Inflammatory macrophage treated with lipopolysaccharide for 4 hours (primary cell): ENCODE measurements around the gene FKTN.

Experiments
- DNase-seq: peaks from one replicate; pipeline ENCODE4 v3.0.0-alpha.2; 2020

FKTN gene

GRCh38 chr9:105636331-105636730, 78.4 kb downstream of the FKTN start:
- DNase-seq, result no peak

GRCh38 chr9:105637787-105638395, 80.0 kb downstream of the FKTN start:
- DNase-seq, result no peak

- no peak for DNase-seq
Measured at GRCh38 chr9:105639936-105640335, 82.0 kb downstream of the FKTN start.

- DNase-seq, result no peak
Measured at GRCh38 chr9:105643795-105644194, 85.9 kb downstream of the FKTN start.

- DNase-seq, result no peak
Measured at GRCh38 chr9:105646879-105647594, 89.1 kb downstream of the FKTN start.

- no peak for DNase-seq
Measured at GRCh38 chr9:105647595-105648349, 89.8 kb downstream of the FKTN start.

- no peak for DNase-seq
Measured at GRCh38 chr9:105651806-105652205, 93.9 kb downstream of the FKTN start.

GRCh38 chr9:105656131-105656921, 98.4 kb downstream of the FKTN start:
- peak; percentile 7 for DNase-seq

- DNase-seq, result no peak
Measured at GRCh38 chr9:105658351-105658750, 100.4 kb downstream of the FKTN start.

- no peak for DNase-seq
Measured at GRCh38 chr9:105661011-105661410, 103.1 kb downstream of the FKTN start.

- DNase-seq, result no peak
Measured at GRCh38 chr9:105662184-105663104, 104.5 kb downstream of the FKTN start, which contains the start of gene TAL2. TAL2 (plus strand) TSS chr9:105662457; CDS start chr9:105662497, 40 bp downstream.

- no peak for DNase-seq
Measured at GRCh38 chr9:105663914-105664313, 106.0 kb downstream of the FKTN start.

GRCh38 chr9:105667867-105668266, 109.9 kb downstream of the FKTN start:
- no peak for DNase-seq

GRCh38 chr9:105670315-105670714, 112.4 kb downstream of the FKTN start:
- DNase-seq, result peak; percentile 2

- DNase-seq, result no peak
Measured at GRCh38 chr9:105670775-105671174, 112.8 kb downstream of the FKTN start.

- peak; percentile 27 for DNase-seq
Measured at GRCh38 chr9:105672711-105673234, 114.8 kb downstream of the FKTN start.

- DNase-seq, result no peak
Measured at GRCh38 chr9:105673850-105674387, 116.0 kb downstream of the FKTN start.

GRCh38 chr9:105676351-105676923, 118.5 kb downstream of the FKTN start:
- DNase-seq, result no peak

GRCh38 chr9:105678163-105678562, 120.2 kb downstream of the FKTN start:
- no peak for DNase-seq

- no peak for DNase-seq
Measured at GRCh38 chr9:105678781-105679180, 120.8 kb downstream of the FKTN start.
